ENCODE results near the gene VSTM2B.

DNA sequence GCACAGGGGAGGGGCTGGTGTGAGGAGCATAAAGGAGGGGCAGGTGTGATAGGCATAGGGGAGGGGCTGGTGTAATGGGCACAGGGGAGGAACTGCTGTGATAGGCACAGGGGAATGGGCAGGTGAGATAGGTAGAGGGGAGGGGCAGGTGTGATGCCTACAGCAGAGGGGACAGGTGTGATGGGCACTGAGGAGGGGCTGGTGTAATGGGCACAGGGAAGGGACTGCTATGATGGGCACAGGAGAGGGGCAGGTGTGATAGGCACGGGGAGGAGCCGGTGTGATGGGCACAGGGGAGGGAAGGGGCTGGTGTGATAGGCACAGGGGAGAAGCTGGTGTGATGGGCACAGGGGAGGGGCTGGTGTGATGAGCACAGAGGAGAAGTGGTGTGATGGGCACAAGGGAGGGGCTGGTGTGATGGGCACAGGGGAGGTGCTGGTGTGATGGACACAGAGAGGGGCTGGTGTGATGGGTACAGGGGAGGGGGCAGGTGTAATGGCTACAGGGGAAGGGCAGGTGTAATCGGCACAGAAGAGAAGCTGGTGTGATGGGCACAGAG, 40.8 kb downstream of the VSTM2B start:
- no peak for TF ChIP-seq CTCF (conservative IDR thresholded peaks at IDR 0.05)
- no peak for TF ChIP-seq EZH2 (IDR thresholded peaks at IDR 0.05; ENCODE audit: low read depth)
